Limb (tissue), 2 donors: ENCODE results near the gene GPSM3.
A peak's percentile ranks its signal among the peaks of the same experiment; 100 is the strongest.
"Not testable (repeated sequence)": the region's sequence is repeated elsewhere in the genome, so short reads cannot be mapped to it uniquely, and the experiment has no call there.

Source experiments
- DNase-seq, 2 donors: peaks; one replicate each; pipeline ENCODE4 v3.0.0-alpha.2; 2016; ENCODE audit errors: extremely low spot score in 2 of 2

Gene GPSM3

GRCh38 chr6:32203426-32204267, 11.2 kb upstream of the GPSM3 start:
- no peak for DNase-seq

- DNase-seq = no peak
Observed at GRCh38 chr6:32202186-32202585, 9.7 kb upstream of the GPSM3 start.

DNA sequence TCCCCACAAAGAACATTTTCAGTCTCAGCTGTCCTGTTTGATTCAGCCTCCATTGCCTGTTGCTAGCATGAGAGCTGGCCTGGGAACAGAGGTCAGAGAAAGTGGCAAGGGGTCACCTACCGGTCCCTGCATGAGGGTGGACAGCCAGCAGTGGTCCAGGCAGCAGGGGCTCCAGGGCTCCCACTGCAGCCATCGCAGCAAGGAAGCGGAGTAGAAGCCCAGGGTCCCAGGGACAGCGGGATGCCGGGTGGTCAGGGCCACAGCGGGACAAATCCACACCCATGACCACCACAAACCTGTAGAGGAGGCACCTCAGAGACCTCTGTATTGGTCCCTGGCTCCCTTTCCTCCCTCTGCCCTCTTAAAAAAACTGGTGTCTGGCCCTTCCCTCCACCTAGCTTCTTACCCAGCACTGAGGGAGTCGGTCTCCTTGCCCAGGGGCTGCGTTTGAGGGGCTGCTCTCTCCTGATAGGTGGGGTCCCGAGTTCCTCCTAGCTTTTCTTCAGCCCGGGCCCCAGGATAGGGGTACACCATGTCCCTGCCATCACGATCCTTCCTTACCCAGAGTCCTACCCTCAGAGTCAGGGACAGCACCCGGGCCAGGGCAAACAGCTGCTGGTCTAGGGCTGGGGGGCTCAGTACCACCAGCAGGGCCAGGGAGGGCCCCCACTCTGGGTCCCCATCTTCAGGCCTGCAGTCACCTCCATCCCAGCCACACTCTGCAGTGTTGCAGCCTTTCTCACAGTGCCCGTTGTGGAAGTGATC, 8.4 kb upstream of the GPSM3 start:
- DNase-seq = no peak

- DNase-seq = no peak
Observed at GRCh38 chr6:32198866-32199265, 6.4 kb upstream of the GPSM3 start.

- no peak for DNase-seq
Observed at GRCh38 chr6:32198345-32198696, 5.9 kb upstream of the GPSM3 start.

DNA sequence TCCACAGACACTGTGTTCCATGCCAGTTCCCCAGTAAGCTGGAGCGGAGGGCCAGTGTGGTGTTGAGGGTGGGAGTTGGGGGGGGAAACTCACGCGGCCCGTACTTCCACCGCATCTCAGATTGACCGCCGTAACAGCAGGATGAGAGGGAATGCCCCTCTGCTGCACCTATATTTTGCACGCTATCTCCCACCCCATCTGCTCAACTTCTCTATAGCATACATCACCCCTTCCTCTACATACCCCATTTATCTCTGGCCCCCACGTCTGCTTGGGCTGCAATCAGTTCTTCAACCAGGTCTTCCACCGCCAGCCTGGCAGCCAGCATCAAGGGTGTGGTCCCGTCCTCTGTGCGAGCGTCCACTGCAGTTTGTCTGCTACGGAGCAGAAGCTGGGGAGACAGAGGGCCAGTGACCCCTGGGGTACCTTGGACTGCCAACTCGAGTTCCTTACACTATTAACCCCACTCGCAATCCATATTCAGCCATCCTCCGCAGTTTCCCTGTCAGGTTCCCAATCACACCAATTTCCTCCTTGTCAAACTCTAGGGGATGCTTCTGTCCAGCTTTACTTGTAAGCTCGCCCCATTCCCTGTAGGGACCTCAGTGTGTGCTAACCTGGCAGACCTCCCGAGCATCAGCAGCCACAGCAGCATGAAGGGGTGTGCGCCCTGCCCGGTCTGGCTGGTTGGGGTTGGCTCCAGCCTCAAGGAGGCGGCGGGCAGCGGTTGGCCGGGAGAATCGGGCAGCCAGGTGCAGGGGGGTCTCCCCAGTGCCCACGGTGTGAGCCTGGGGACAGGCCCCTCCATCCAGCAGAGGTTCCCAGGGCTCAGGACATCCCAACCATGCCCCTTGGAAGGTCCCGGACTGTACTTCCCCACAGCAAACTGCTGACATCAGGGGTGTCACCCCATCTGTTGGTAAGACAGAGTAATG, 4.5 kb upstream of the GPSM3 start:
- peak in 1 of 2 donors; percentile 67 for DNase-seq

GRCh38 chr6:32195902-32196681, 3.6 kb upstream of the GPSM3 start:
- peak; percentile 88 to 96 for DNase-seq

- peak; percentile 100 for DNase-seq
Observed at GRCh38 chr6:32195652-32195901, 3.1 kb upstream of the GPSM3 start.

GRCh38 chr6:32194825-32195651, 2.6 kb upstream of the GPSM3 start:
- DNase-seq = peak; percentile 45 to 66

GRCh38 chr6:32194388-32194787, 1.9 kb upstream of the GPSM3 start:
- DNase-seq = no peak

DNA sequence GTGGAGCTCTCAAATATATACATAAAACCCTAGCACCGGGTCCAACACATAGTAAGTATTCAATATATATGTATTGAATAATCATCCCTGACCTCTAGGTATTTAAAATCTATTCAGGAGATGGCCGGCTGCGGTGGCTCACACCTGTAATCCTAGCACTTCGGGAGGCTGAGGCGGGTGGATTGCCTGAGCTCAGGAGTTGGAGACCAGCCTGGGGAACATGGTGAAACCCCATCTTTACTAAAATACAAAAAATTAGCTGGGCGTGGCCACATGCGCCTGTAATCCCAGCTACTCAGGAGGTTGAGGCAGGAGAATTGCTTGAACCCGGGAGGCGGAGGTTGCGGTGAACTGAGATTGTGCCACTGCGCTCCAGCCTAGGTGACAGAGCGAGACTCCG, 653 bp upstream of the GPSM3 start:
- not testable (repeated sequence) for DNase-seq

- DNase-seq = no peak
Observed at GRCh38 chr6:32191696-32192607, 491 bp downstream of the GPSM3 start.

GRCh38 chr6:32190911-32191677, 1.3 kb downstream of the GPSM3 start:
- peak in 1 of 2 donors; percentile 7 for DNase-seq

DNA sequence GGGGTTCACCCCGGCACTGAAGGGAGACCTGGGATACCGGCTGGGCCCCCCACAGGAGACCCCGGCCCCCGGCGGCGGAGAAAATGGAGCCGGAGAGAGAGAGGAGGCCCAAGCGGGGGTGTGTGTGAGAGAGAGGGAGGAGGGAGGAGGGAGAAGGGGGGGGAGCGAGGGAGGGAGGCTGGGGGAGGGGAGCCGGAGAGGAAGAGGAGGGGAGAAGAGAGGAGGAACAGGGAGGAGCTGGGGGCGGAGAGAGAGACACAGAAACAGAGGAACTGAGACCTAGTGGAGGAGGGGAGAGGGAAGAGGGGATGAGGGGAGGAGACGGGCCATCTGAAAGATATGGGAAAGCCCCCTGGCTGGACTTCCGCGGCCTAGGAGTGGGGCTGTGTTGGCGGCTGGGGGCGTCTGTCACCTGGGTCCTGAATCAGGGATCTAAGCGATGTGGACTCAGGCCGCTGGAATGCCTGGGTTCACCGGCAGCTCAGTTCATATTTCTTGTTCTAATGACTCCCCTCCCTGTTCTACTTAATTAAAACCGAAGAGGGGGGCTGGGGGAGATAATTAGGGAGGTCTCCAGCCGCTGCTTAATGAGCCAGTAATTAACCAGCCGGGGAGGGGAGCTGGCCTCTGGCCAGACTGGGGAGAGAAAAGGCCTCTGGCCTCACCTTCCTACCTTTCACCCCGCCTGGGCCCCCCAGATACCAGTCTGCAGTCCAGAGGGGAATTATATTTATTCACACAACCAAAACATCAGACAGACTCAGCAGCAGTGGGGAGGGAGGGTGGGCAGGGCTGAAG, 2.2 kb downstream of the GPSM3 start, which contains the start of gene PBX2:
PBX2 (minus strand) TSS at position 149 of the 798 bp plus-strand sequence. CDS start 287 bp downstream, outside the sequence.
- peak; percentile 96 for DNase-seq

- peak in 1 of 2 donors; percentile 18 for DNase-seq
Observed at GRCh38 chr6:32189742-32190053, 2.7 kb downstream of the GPSM3 start.

- DNase-seq = peak in 1 of 2 donors; percentile 62
Observed at GRCh38 chr6:32189069-32189741, 3.2 kb downstream of the GPSM3 start.
